DMS53 treated with DMSO at 0.1 percent for 48 hours (cell line): ENCODE results near the gene GOLGA8S.
"Not testable (repeated sequence)": the region's sequence is repeated elsewhere in the genome, so short reads cannot be mapped to it uniquely, and the experiment has no call there.

ENCODE experiments used
- DNase-seq: peaks from one replicate; lab custom pipeline; 2025; ENCODE audit not compliant: unreplicated experiment; lab: John Stamatoyannopoulos, UW

Gene GOLGA8S

DNA sequence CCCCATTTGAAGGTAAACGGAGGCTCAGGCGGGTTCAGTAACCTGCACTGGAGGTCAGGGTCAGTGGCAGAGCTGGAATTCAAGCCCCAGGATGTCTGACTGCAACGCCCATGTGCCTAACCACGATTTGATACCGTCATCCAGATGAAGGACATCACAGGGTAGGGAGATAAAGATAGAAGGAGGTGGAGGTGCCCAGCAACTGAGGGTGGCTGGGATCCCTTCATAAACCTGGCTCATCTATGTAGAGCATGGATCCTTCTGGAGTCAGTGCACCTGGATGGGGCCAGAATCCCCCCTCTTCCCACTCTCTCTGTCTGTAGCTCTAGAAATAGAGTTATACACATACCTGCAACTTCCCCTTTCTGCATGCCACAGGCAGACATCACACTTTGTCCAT lies 41.3 kb downstream of the GOLGA8S start:
- DNase-seq = no peak

- no peak for DNase-seq
These were observed 43.2 kb downstream of the GOLGA8S start for GRCh38 chr15:23397779-23398178.

DNA sequence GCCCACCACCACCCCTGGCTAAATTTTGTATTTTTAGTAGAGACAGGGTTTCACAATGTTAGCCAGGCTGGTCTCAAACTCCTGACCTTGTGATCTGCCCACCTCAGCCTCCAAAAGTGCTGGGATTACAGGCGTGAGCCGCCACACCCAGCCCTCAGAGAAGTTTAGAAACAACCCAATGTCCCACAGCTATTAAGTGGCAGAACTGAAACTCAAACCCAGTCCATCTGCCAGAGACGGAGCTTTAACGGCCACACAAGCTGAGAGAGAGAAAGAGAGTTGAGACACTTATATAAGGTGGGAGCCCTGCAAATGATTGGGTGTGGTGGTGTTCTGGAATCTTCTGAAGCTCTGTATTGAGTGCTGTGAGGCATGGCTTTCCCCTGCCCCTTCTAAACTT lies 43.8 kb downstream of the GOLGA8S start:
- not testable (repeated sequence) for DNase-seq

- DNase-seq = not testable (repeated sequence)
These were observed 44.7 kb downstream of the GOLGA8S start for GRCh38 chr15:23399207-23399606.

- no peak for DNase-seq
These were observed 47.1 kb downstream of the GOLGA8S start for GRCh38 chr15:23401627-23402026.

- no peak for DNase-seq
These were observed 47.6 kb downstream of the GOLGA8S start for GRCh38 chr15:23402140-23402539.

- DNase-seq = no peak
These were observed 48.0 kb downstream of the GOLGA8S start for GRCh38 chr15:23402544-23402943.

DNA sequence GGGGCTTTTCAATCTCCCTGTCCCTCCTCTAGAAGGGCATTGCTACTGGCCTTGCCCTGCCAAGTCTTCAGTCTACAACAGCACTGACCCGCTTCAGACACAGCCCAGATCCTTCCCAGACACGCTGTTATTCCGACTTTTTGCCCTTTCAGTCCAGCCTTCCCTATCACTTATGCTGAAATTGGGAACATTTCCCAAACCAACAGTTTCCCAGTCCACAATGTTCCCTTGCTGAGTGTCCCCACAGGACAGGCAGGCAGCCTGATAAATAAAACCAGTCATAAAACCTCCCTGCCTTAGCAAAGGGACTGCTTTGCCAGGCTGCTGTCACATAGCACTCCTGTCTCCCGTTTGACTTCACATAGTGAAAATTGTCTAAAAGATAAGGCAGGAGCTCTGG lies 49.0 kb downstream of the GOLGA8S start:
- DNase-seq = no peak

GRCh38 chr15:23411841-23412240 lies 57.3 kb downstream of the GOLGA8S start:
- no peak for DNase-seq

DNA sequence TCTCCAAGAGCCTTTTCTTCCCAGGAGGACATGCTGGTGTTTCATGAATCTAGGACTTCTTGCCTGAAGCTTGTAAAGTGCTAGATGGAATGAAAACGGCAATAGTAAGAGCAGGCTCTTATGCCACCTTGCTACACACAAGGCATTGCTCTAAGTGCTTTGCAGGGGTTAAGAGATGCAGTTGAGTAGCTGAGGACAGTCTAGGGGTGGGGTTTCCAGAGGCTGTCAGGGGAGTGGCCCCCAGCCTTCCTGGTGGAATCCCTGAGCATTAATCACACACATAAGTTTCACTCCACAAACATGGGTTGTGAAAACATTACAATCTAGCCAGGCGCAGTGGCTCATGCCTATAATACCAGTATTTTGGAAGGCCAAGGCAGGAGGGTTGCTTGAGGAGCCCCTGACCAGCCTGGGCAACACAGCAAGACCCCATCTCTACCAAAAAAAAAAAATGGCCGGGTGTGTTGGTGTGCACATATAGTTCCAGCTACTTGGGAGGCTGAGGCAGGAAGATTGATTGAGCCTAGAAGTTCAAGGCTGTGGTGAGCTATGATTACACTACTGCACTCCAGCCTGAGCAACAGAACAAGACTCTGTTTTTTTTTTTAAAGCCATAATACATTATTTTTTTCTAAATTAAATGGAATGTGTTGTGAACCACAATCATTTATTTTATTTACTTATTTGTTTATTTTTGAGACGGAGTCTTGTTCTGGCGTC lies 58.5 kb downstream of the GOLGA8S start:
- DNase-seq = not testable (repeated sequence)
